Uterus (tissue), 4 donors: Measurements from ENCODE around the gene C22orf15. TPM values are rescaled to one million over a fixed set of nuclear protein-coding genes. Genes with fewer than 3 reads are reported as not detected.

Experiments used
- DNase-seq, 2 donors: peaks; one replicate each; pipeline ENCODE4 v3.0.0-alpha.2; 2019 to 2020
- H3K27ac ChIP-seq, 2 donors: fragments of 200-600 bp; sonication (generic); 1 replicate in 1 of 2; 2 replicates in 1 of 2; pipeline ENCODE4 v1.5.1; 2016 to 2018
- H3K27me3 ChIP-seq, 2 donors: fragments of 200-600 bp; sonication (generic); one replicate each; pipeline ENCODE4 v1.5.1; 2018 to 2019; ENCODE audit warnings: control low read depth in 1 of 2
- H3K36me3 ChIP-seq, 2 donors: fragments of 200-600 bp; sonication (generic); one replicate each; pipeline ENCODE4 v1.5.1; 2019; ENCODE audit warnings: control low read depth in 1 of 2
- H3K4me1 ChIP-seq, 2 donors: fragments of 200-600 bp; sonication (generic); one replicate each; pipeline ENCODE4 v1.5.1; 2018 to 2019; ENCODE audit warnings: control low read depth in 1 of 2
- H3K4me3 ChIP-seq, 2 donors: fragments of 200-600 bp; sonication (generic); 1 replicate in 1 of 2; 2 replicates in 1 of 2; pipeline ENCODE4 v1.5.1; 2018 to 2019; ENCODE audit warnings: mild to moderate bottlenecking in 1 of 2
- H3K9me3 ChIP-seq, 2 donors: fragments of 200-600 bp; sonication (generic); one replicate each; pipeline ENCODE4 v1.5.1; 2019; ENCODE audit warnings: control low read depth in 1 of 2
- CTCF ChIP-seq, 4 experiments: fragments of 200-600 bp in 2 of 4; fragments of 450-650 bp in 2 of 4; sonication (generic) in 2 of 4; IDR thresholded peaks; one replicate each; pipeline ENCODE4 v1.5.1; 2016 to 2019; ENCODE audit warnings: antibody characterized with exemption in 4 of 4, mild to moderate bottlenecking in 2 of 4, moderate library complexity in 1 of 4
- POLR2A ChIP-seq, 2 donors: fragments of 450-650 bp; IDR thresholded peaks; one replicate each; pipeline ENCODE4 v1.6.1; 2016; ENCODE audit warnings: antibody characterized with exemption in 2 of 2, mild to moderate bottlenecking in 1 of 2, moderate library complexity in 1 of 2
- intact Hi-C: fragments of 100-400 bp; cut with DNase I; formaldehyde crosslinking; loops from one replicate; pipeline ENCODE4 v1.15.1; 2023; ENCODE audit warnings: low total_unique reads
- total RNA-seq, 4 donors: library from RNA; depleted of rRNA in 3 of 4; stranded (reverse); fragments of >200 nt in 3 of 4; gene quantifications; one replicate each; pipeline versions ENCODE4 v1.1.0 to v1.2.4, GENCODE V29; 2014 to 2023
- donor health status: DM: yes; HTN: yes; CAD: no.

The C22orf15 gene
- total RNA-seq, 4 donors from 2014 or later = 0.41 to 0.55 TPM; not detected in 2

- TF ChIP-seq POLR2A (IDR thresholded peaks at IDR 0.05) (no peak), CTCF (IDR thresholded peaks at IDR 0.05) (no peak)
- DNase-seq = no peak
- Histone ChIP-seq H3K9me3 (no peaks in the 10 kb centered on the region), H3K27me3 (no peaks in the 10 kb centered on the region), H3K4me3 (no peak overlapping the region), H3K27ac (no peak overlapping the region), H3K4me1 (peaks cover 0 to 9% of the 10 kb centered on the region in 2 donors), H3K36me3 (no peaks in the 10 kb centered on the region)
- intact Hi-C loops = no loop called here
Observed at GRCh38 chr22:23796461-23796860, 33.7 kb downstream of the C22orf15 start.

GRCh38 chr22:23800297-23801237 lies 37.8 kb downstream of the C22orf15 start:
- no peaks in the 10 kb centered on the region for H3K27me3 ChIP-seq
- TF ChIP-seq CTCF (IDR thresholded peaks at IDR 0.05) (no peak), POLR2A (IDR thresholded peaks at IDR 0.05) (no peak)
- H3K27ac ChIP-seq = no peak overlapping the region
- no peak overlapping the region for H3K4me3 ChIP-seq
- H3K9me3 ChIP-seq = no peaks in the 10 kb centered on the region
- no peaks in the 10 kb centered on the region for H3K36me3 ChIP-seq
- DNase-seq = no peak
- no peaks in the 10 kb centered on the region for H3K4me1 ChIP-seq
- intact Hi-C loops = no loop called here

DNA sequence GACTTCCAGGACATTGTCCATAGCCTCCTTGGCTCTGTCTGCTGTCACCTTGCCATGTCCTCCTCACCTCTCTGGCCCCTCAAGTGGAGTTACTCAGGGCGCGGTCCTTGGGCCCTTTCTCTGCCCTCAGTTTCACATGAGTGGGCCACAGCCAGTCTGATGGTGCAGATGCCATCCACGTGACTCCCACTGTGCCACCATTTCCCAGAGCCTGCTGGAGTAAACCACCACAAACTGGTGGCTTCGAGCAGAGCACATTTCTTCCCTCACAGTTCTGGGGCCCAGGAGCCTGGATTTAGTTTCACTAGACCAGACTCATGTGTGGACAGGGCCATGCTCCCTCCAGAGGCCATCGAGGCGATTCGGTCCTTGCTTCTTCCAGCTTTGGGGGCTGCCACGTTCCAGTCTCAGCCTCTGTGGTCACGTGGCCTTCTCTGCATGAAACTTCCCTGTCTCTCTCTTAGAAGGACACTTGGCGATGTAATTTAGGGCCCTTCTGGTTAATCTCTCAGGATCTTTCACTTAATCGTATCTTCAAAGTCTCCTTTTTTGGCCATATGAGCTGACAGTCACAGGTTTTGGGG lies 38.5 kb downstream of the C22orf15 start:
- TF ChIP-seq POLR2A (IDR thresholded peaks at IDR 0.05) (no peak), CTCF (IDR thresholded peaks at IDR 0.05) (no peak)
- intact Hi-C loops = no loop called here
- DNase-seq = no peak
- Histone ChIP-seq H3K4me3 (no peak overlapping the region), H3K27ac (no peak overlapping the region), H3K9me3 (no peaks in the 10 kb centered on the region), H3K27me3 (no peaks in the 10 kb centered on the region), H3K36me3 (no peaks in the 10 kb centered on the region), H3K4me1 (no peaks in the 10 kb centered on the region)

DNA sequence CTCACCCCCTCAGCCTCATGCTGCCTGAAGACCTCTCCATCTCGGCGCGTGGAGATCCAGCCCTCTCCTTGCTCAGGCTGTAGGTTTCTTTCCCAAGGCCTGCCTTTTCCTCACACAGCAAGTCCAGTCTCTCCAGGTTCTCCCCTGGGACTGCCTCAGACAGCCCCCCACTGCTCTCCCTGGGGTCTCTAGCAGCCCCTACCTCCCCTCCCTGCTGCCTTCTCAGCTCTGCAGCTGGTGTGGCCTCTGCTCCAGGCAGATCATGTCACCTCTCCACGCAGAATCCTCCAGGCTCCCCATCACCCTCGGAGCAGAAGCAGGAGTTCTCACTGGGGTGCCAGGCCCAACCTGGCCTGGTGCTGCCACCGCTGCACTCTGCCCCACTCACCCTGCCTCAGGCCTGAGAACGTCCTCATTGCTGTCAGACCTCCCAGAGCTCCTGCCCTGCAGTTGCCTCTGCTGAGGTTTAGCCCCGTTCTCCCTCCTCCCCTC lies 39.1 kb downstream of the C22orf15 start:
- TF ChIP-seq CTCF (IDR thresholded peaks at IDR 0.05) (no peak), POLR2A (IDR thresholded peaks at IDR 0.05) (no peak)
- DNase-seq = no peak
- Histone ChIP-seq H3K4me3 (no peak overlapping the region), H3K4me1 (no peaks in the 10 kb centered on the region), H3K27me3 (no peaks in the 10 kb centered on the region), H3K36me3 (no peaks in the 10 kb centered on the region), H3K27ac (no peak overlapping the region), H3K9me3 (no peaks in the 10 kb centered on the region)
- intact Hi-C loops = no loop called here
